Stimulated activated CD8-positive, alpha-beta memory T cell treated with anti-CD3 and anti-CD28 coated beads, Interleukin-15, amount 100 ng/mL, for 4 hours (primary cell): ENCODE data around the gene GVQW3.

ENCODE experiments used
- DNase-seq, 2 donors: peaks; one replicate each; pipeline ENCODE4 v3.0.0-alpha.2; 2020; ENCODE audit warnings: low read depth in 2 of 2

The GVQW3 gene

DNA sequence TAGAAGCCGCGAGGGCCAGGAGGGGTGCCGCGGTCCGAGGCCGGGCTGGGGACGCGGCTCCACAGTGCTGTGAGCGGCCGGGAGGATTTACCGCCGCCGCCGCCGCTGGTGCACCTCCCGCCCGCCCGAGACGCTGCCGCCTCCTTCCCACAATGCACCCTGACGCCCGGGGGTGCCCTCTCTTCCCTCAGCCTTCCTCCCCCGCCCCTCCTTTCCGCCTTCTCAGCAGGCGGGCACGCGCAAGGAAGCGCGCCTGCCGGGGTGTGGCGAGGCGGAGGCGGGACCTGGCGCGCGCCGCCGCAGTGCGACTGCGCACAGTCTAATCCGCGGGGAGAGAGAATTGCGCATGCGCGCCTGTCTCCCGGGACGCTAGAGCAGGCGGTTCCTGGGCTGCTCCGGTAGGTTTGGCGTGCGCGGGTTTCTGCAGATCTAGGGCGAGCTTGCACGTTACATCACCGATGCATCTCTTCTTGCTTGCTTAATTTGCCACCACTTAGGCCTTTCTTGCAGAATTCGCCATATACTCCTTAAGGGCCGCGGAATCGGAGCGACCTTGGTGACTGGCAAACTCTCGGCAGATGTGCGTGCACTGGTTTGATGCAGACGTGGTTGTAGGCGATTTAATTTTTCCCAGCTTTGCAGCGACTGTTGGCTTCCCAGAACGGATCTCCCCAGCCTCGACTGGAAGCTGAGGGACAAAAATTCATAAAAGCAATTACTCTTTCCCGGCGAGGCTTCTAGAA is at the start of gene GVQW3, which contains the start of gene THAP12:
Gene GVQW3 (plus strand): TSS at position 347 of the 743 bp plus-strand sequence. CDS start 506 bp downstream, outside the sequence.
Gene THAP12 (minus strand): TSS at position 156 of the 743 bp plus-strand sequence. CDS start 296 bp downstream, outside the sequence.
- DNase-seq = peak; percentile 94 to 97

DNA sequence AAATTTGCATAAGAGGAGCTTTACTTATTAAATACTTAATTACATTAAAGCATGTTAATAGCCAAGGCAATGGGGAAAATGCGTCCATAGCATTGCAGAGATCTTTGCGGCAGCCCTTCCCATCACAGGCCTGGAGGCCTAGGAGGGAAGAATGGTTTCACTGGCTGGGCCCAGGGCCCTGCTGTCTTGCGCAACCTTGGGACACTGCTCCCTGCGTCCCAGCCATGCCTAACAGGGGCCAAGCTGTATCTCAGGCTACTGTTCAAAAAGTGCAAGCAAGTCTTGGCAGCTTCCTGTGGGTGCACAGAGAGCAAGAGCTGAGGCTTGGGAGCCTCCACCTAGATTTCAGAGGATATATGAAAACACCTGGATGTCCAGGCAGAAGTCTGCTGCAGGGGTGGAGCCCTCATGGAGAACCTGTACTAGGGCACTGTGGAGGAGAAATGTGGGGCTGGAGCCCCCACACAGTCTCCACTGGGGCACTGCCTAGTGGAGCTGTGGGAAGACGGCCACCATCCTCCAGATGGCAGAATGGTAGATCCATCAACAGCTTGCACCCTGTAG is 46.2 kb upstream of the GVQW3 start:
- no peak for DNase-seq

DNA sequence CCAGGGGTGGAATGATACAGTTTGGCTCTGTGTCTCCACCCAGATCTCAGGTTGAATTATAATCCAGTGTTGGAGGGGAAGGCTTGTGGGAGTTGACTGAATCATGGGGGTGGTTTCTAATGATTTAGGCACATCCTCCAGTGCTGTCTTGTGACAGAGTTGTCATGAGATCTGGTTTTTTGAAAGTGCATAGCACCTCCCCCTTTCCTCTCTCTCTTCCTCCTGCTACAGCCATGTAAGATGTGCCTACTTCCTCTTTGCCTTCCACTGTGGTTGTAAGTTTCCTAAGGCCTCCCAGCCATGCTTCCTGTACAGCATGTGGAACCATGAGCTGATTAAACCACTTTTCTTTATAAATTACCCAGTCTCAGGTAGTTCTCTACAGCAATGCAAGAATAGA is 45.3 kb upstream of the GVQW3 start:
- no peak for DNase-seq

DNA sequence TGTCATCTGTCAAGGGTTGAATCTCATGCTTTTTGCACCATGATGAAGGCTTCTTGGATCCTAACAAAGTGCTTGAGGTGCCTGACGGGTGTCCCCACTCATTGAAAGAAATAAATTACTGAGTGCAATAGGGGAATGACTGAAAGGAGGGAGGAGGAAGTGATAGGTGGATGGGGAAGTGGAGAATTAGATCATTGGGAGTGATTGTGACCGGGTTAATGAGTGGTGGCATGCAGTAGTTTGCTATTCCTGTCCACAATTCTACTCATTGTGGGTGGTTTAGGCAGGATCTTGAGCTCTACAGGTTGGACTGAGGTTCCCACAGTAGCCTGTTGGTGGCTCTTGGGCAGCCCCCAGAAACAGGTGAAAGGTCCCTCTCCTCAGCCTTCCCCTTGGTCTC is 44.5 kb upstream of the GVQW3 start:
- no peak for DNase-seq

DNA sequence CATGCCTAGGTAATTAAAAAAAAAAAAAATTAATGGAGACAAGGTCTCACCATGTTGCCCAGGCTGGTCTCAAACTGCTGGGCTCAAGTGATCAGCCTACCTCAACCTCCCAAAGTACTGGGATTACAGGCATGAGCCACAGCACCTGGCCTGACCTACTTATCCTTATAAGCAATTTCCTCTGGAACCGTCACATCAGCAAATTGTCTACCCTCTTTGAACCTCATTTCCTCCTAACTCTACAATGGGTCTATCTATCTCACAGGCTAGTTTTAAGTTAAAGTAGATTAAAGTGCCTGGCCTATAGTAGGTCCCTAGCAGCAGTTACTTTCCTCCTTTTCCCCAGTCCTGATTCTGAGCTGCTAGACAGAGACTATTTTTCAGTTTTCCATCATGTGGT is 43.7 kb upstream of the GVQW3 start:
- no peak for DNase-seq

DNA sequence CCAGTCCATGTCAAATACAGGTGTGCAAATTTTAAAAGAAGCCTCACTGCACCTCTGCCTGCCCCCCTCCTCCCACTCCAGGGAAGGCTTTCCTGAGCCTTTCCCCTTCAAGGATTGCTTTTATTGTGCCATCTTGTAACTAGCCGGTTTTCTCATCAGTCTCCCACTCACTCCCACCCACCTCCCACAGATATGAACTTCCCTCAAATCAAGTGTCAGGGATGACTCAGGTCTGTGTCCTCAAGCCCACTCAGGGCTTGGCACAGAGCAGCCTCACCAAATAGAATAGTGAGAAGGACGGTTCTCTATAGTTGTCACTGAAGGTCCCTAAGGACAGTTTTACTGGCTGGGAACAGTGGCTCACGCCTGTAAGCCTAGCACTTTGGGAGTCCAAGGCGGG is 43.2 kb upstream of the GVQW3 start:
- DNase-seq = no peak

DNA sequence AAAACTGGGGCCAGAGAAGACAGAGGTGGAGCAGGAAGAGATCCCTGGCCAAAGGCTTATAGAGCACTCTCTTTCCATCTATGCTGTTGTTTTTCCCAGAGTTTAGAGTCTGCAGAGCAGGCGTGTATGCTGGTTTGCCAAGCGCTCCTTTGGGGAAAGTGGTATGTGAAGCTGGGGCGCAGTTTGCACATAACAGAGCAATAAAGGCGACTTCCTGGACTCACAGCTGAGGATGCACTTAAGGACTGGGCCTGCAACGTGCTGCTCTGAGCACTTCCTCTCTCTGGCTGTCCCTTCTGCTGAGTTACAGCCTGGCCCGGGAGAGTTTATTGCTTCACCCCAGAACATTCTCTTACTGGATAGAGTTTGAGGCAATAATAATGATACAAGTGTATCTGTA is 41.9 kb upstream of the GVQW3 start:
- DNase-seq = no peak

DNA sequence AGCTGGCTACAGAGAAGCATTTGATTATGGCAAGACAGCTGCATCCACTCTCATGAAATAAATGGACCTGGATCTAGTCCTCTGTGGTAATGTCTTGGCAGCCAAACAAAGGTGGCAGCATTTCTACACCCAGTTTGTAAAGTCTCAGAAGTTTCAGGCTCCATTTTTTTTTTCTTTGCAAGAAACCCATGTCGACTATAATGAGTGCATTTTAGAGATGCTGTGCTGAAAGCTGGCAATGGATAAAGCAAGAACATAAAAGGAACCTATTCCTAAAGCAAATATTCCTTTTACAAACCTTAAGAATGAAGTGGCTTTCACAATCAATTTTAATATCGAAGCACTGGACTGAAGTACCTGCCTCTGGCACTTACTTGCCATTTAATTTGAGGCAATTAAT is 33.7 kb upstream of the GVQW3 start:
- DNase-seq = no peak

DNA sequence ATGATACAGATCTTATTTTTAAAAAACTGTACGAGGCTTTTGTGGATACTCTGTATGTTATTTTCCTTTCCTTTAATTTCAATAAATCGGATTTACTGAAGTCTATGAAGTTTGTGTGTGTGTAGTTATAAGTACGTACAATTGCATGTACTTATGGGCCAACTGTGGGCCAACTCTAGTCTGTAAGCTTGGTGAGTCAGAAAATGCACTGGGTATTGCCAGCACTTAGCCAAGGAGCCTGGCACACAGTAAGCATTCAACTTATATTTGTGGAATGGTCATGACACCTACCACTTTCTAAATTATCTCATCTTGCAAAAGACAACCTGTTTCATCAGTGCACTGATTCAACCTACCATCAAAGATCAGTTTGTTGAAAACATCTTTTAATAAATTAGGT is 32.8 kb upstream of the GVQW3 start:
- no peak for DNase-seq

DNA sequence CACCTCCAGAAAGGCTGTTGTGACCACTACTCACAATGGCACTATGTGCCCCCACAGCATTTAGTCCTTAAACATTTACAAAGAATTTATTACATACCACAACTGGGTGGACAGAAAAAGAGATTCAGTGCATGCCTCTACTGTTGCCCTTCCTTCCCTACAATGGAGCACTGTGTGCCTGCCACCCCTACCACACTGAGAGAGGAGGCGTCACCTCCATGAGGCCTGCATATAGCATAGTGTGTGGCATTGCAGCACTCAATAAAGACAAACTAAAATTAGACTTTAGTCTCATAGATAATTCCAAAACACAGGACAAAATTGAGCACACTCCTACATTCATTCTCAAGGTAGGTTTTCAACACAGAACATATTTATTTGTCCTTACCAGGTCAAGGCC is 26.0 kb upstream of the GVQW3 start:
- no peak for DNase-seq

DNA sequence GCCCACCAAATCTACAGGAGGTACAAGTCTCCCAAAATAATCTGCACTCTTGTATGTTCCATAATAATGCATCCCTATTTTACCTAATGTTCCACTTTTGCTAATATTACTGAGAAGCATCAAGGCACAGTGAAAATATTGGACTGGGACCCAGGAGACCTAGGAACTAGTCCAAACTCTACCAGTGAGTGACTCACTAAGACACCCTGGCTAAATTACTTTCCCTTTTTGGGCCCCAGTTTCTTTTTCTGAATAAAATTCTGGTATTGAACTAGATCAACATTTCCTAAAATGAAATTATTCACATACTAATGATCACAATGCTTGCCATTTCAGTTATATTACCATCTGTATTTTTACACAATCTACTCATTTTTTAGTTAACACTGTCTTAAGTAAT is 19.7 kb upstream of the GVQW3 start:
- no peak for DNase-seq

DNA sequence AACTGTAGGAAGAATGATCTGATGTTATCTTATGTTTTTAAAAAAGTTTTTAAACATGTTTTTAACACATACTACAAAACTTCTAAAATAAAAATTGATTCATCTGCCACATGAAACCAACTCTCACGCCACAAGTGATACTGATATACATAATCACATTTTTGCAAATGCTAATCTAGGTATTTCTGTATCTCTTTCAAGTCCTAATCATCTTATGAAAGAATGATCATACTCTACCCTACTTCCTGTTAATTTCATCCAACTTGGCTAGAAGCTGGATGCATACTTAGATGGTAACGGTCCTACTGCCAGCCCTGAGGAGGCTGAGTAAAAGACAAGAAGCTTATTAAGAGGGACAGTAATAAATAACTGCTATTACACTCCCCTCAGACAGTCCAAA is 19.3 kb upstream of the GVQW3 start:
- DNase-seq = no peak

DNA sequence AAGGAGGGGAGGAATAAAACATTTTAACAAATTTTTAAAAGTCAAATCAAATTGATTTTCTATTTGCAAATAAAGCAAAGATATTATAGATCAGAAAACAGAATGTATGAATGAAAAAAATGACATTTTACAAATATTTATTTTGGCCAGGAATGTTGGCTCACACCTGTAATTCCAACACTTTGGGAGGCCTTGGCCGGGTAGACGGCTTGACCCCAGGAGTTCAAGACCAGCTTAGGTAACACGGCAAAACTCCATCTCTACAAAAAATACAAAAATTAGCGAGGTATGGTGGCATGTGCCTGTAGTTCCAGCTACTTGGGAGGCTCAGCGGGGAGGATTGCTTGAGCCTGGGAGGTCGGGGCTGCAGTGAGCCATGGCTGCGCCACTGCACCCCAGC is 18.4 kb upstream of the GVQW3 start:
- DNase-seq = no peak

DNA sequence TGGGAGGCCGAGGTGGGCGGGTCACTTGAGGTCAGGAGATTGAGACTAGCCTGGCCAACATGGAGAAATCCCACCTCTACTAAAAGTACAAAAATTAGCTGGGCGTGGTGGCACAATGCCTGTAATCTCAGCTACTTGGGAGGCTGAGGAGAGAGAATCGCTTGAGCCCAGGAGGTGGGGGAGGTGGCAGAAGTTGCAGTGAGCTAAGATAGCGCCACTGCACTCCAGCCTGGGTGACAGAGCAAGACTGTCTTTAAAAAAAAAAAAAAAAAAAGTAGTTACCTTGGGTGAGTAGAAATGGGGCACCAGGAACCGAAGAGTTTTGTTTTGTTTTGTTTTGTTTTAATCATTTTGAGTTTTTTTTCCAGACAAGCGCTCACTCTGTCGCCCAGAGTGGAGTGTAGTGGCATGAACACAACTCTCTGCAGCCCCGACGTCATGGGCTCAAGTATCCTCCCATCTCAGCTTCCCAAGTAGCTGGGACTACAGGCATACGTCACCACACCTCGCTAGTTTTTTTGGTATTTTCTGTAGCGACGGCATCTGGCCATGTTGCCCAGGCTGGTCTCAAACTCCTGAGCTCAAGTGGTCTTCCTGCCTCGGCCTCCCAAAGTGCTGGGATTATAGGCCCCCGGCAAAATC is 16.0 kb upstream of the GVQW3 start:
- DNase-seq = no peak

DNA sequence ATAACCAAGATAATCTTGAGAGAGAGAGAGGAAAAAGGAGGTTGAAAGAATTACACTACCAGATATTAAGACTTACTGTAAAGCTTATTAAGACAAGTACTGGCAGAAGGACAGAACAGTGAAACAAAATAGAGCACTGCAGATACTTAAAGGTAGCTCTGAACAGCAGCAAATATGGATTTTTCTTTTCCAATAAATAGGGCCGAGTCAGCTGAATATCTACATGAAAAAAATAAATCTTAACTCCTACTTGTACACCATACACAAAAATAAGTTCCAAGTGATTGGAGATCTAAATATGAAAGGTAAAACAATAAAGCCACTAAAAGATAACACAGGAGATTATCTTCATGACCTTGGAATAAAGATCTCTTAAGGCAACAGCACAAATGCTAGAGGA is 12.6 kb upstream of the GVQW3 start:
- no peak for DNase-seq

DNA sequence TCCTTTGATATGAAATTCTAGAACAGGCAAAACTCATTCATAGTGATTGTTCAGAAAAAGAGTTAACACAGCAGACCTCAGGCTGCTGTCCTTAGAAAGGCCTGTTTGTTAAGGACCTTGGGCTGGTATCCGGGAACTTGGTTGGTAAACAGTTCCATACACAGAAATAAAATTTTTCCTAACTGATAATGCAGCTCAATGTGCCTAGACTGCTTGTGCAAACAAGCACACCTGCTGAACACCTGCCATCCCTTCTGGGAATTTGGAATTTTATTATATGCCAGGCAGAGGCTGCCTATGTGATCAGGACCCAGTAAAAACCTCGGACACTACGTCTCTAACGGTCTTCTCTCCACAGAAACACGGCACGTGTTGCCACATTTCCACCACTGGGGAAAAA is 11.7 kb upstream of the GVQW3 start:
- DNase-seq = no peak

DNA sequence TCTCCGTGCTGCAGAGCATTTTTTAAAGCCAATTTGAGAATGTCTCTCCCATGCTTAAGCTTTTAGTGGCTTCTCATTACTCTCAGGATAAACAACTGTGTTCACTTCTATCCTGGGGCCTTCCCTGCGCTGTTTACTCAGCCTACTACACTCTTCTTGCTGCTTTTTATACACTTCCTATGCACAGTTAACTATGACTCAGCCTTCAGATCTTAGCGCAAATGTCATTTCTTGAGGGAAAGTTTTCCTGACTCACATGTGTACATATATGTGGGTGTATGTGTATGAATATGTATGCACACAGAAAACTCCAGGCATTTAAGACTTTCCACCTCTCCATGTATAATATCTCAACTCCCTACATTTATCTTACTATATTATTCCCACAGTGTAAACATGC is 10.0 kb upstream of the GVQW3 start:
- DNase-seq = no peak

DNA sequence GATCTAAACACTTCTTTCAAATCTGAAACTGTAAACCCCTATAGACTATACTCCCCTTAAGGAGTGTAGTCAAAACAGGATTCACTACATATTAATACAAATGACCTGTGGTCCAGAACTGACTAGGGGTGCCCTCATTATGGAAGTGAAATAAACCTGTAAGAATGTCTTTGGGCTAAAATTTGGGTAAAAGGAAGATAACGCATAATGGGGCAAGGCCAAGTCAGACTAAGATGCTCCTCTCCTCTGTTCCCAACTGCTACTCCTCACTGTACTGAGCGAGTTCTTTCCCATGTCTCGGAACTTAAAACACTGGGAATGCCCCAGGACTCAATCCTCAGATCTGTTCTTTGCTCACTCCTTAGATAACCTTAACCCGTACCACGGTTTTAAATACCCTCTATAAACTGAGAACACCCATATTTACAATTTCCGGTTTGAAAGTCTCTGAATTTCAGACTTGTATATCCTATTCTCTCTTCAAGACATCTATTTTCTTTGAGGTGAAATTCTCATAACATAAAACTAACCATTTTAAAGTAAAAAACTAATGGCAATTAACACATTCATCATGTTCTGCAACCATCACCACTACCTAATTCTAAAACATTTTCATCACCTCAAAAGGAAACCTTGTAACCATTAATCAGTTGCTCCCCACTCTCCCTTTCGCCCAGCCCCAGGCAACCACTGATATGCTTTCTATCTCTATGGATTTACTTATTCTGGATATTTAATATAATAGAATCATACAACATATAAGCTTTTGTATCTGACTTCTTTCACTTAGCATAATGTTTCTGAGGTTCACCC is 4.2 kb upstream of the GVQW3 start:
- DNase-seq = no peak

DNA sequence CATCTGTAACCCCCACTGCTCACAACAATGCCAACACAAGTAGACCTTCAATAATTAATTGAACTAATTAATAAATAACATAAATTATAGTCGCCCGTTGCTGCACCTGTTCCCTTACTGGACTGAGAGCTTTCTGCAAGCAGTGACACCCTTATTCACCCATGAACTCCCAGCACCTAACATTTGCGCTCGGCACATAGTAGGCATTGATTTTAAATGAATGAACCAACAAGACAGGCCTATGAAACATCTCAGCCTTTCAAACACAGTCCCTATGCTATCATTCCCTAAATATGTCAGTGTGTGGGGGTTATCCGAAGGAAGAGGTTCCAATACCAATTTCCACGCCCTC is 1.3 kb upstream of the GVQW3 start:
- no peak for DNase-seq

DNA sequence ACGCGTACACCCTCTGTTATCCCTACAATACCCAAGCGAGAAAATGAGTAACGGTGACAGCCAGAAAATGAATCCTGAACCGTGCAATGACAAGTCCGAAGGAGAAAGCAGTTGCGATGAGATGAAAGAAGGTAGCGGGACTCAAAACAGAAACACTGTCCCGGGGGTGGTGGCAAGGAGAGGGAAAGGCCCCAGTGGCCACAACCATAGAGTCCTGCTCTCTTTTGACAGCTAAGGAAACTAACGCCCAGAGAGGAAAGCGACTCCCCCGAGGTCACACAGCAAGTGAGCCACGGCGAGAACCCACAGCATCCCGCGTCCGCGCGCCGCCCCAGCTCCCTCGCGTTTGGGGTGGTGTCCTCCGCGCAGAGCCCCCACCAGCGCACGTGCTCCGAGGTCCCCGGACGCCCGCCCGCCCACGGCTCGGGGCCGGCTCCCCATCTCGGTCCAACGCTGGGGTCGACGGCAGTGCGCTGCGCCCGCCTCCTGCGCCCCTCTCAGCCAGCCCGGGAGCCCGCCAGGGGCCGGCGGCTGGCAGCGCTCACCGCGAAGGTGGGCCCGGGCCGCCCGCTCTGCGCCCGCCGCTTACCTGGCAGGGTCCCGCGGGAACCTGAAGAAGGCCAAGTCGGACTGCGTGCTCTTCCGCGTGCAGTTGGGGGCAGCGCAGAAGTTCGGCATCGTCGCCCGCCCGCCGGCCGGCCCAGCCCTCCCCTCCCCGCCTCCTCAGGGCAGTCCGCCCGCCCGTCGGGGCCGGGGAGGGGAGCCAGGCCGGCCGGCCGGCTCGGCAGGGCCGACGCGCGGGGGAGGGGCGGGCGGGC is 755 bp upstream of the GVQW3 start:
- DNase-seq = peak; percentile 36 to 42

DNA sequence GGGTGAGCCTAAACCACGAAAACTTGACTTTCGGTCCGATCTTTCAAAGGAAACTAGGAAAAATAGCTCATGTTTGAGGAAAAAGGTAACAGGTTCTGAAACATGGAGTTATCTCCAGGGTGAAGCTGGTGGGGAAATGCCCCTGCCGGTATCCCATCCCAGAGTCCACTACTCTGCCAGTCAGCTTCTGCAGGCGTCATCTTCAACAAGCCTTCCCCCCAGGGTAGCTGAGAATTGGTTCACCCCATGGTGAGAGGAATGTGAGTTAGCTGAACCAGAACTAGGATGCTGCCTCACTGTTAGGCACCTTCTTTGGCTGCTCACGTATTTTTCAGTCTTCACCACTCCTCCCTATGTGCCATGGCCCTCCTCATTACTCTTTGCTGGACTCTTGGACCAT is 1.1 kb downstream of the GVQW3 start:
- no peak for DNase-seq

DNA sequence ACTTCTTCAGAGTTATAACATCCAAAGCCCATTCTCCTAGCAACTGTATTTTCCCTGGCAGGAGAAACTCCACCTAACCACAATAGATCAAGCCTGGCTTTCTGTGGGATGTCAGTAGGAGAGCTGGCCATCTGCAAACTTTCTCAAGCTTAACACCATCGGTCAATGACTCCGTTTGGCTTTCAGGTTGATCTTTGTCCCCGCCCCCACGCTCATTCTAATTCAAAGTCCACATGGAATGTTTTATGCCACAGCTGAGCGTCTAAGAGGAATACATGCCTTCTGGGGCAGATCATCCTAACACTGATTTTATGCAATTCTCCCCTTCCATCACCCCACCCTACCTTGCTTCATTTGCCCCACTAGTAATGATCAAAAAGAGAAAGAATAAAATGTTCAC is 4.8 kb downstream of the GVQW3 start:
- no peak for DNase-seq
